ENCODE data around the gene ROR2.

Gene ROR2

GRCh38 chr9:91837981-91838731 is 111.9 kb downstream of the ROR2 start:
- DNase-seq, result peak; percentile 78 to 89

- DNase-seq, result no peak
These were observed 113.5 kb downstream of the ROR2 start for GRCh38 chr9:91836515-91836914.

- no peak for DNase-seq
These were observed 114.4 kb downstream of the ROR2 start for GRCh38 chr9:91835632-91836031.

GRCh38 chr9:91835216-91835615 is 114.8 kb downstream of the ROR2 start:
- no peak for DNase-seq

- DNase-seq, result no peak
These were observed 115.3 kb downstream of the ROR2 start for GRCh38 chr9:91834740-91835139.

- DNase-seq, result no peak
These were observed 116.2 kb downstream of the ROR2 start for GRCh38 chr9:91833878-91834255.

- no peak for DNase-seq
These were observed 116.7 kb downstream of the ROR2 start for GRCh38 chr9:91833096-91833877.

GRCh38 chr9:91832322-91832721 is 117.7 kb downstream of the ROR2 start:
- DNase-seq, result no peak

- no peak for DNase-seq
These were observed 124.2 kb downstream of the ROR2 start for GRCh38 chr9:91825866-91826265.

- no peak for DNase-seq
These were observed 124.6 kb downstream of the ROR2 start for GRCh38 chr9:91825422-91825821.

- no peak for DNase-seq
These were observed 125.3 kb downstream of the ROR2 start for GRCh38 chr9:91824601-91825305.

GRCh38 chr9:91824151-91824550 is 125.9 kb downstream of the ROR2 start:
- DNase-seq, result no peak

- no peak for DNase-seq
These were observed 128.8 kb downstream of the ROR2 start for GRCh38 chr9:91820949-91821880.

- no peak for DNase-seq
These were observed 129.8 kb downstream of the ROR2 start for GRCh38 chr9:91820126-91820750.

GRCh38 chr9:91818647-91819403 is 131.2 kb downstream of the ROR2 start:
- no peak for DNase-seq

GRCh38 chr9:91818225-91818585 is 131.8 kb downstream of the ROR2 start:
- DNase-seq, result no peak

- DNase-seq, result peak; percentile 23 to 46
These were observed 132.4 kb downstream of the ROR2 start for GRCh38 chr9:91817493-91818224.

- no peak for DNase-seq
These were observed 132.9 kb downstream of the ROR2 start for GRCh38 chr9:91817106-91817492.

GRCh38 chr9:91816356-91816755 is 133.7 kb downstream of the ROR2 start:
- DNase-seq, result no peak

- no peak for DNase-seq
These were observed 134.1 kb downstream of the ROR2 start for GRCh38 chr9:91815896-91816295.

- DNase-seq, result no peak
These were observed 135.3 kb downstream of the ROR2 start for GRCh38 chr9:91814753-91815152.

Measured in NCI-H524 (cell line).